ENCODE results near the gene FLT3. TPM values are rescaled to one million over a fixed set of nuclear protein-coding genes. Genes with fewer than 3 reads are reported as not detected.
A peak's percentile ranks its signal among the peaks of the same experiment; 100 is the strongest.
"Not testable (repeated sequence)": the region's sequence is repeated elsewhere in the genome, so short reads cannot be mapped to it uniquely, and the experiment has no call there.

FLT3 gene
- total and polyA plus RNA-seq, 2 of the 13 experiments (the other 11 are each of a cell fraction or from before 2014, with no cell fraction given), result not detected

- no peak for TF ChIP-seq ZBED4 (CRISPR knock-in tag; IDR thresholded peaks at IDR 0.05; ENCODE audit: borderline replicate concordance)
Measured at GRCh38 chr13:28089065-28089464, 11.3 kb downstream of the FLT3 start (continued).

- H4K20me1 ChIP-seq (ENCODE audit: insufficient read depth, low read length); ATAC-seq; H3K27me3 ChIP-seq (ENCODE audit: control insufficient read depth in 1 of 2, insufficient read depth in 2 of 2, low read length in 2 of 2); H2AFZ ChIP-seq (ENCODE audit: low read length); H3K4me3 ChIP-seq (replicated peaks in 1 of 3; ENCODE audit: insufficient read depth in 1 of 3, low read depth in 2 of 3, low read length in 3 of 3); H3K79me2 ChIP-seq (ENCODE audit: insufficient read depth, low read length); intact Hi-C loops (cut with micrococcal nuclease; ENCODE audit: unreplicated experiment); in situ Hi-C loops (cut with HindIII; ENCODE audit: extremely low pct_ligation_motif_present, low pct_unique_long_range_greater_than_20kb); CTCF ChIA-PET (ENCODE audit: low intra/inter-chr PET ratio, low total read pairs); POLR2A ChIA-PET; BruUV-seq (replicated peaks); H3K27ac ChIP-seq (ENCODE audit: extremely low read length, insufficient read depth, low read length); FAIRE-seq; H3K36me3 ChIP-seq (replicated peaks in 1 of 2; ENCODE audit: control insufficient read depth in 1 of 2, insufficient read depth in 2 of 2, low read length in 2 of 2); H3K9me3 ChIP-seq (ENCODE audit: low read length); H3K9ac ChIP-seq (ENCODE audit: insufficient read depth, low read depth, low read length); H3K4me1 ChIP-seq (ENCODE audit: insufficient read depth, low read length); DNase-seq (ENCODE audit: low spot score): not testable (repeated sequence)
- H3K4me2 ChIP-seq (ENCODE audit: low read depth, low read length), result 0 out of 2 replicates have a peak overlapping the region, but pooled peaks have one; percentile 12
- no CpG with 5 or more reads among the region's 2 CpGs for WGBS (ENCODE audit: low lambda C conversion rate)
- peak in 1 of 2 experiments; percentile 84; a peak in 2 of 4 replicates for TF ChIP-seq ATF4 (CRISPR knock-in tag; IDR thresholded peaks at IDR 0.05)
- TF ChIP-seq CEBPG (CRISPR knock-in tag; IDR thresholded peaks at IDR 0.05), result 0 out of 2 replicates have a peak, but pooled peaks have one; percentile 14
Measured at GRCh38 chr13:28077820-28078219, 22.6 kb downstream of the FLT3 start.
